GM12878 (cell line): ENCODE data around the gene SERINC5. TPM values are rescaled to one million over a fixed set of nuclear protein-coding genes. Genes with fewer than 3 reads are reported as not detected.

Experiments
- ATAC-seq: fragments of 200-7000 bp; cut with Tn5 transposase; 3 replicates; pipeline ENCODE4 v1.9.1; 2020; ENCODE audit warnings: mild to moderate bottlenecking, moderate library complexity
- BruUV-seq: library from RNA; stranded (reverse); fragments of 400-500 nt; replicated peaks from 2 replicates; lab custom pipeline; 2021; lab: Mats Ljungman, UMichigan
- CTCF ChIA-PET: fragments of 300-600 bp; sonication (Branson Sonifier 250); formaldehyde crosslinking; extraction: SDS; loops from one replicate; lab custom pipeline; 2021; ENCODE audit warnings: inconsistent platforms; lab: Yijun Ruan, JAX
- POLR2A ChIA-PET: fragments of 350-600 bp; formaldehyde crosslinking; extraction: SDS; loops from one replicate; lab custom pipeline; 2021; ENCODE audit warnings: inconsistent platforms; lab: Charles Lee
- RAD21 ChIA-PET: fragments of 300-600 bp; sonication (Branson Sonifier 250); formaldehyde crosslinking; loops from one replicate; lab custom pipeline; 2023; ENCODE audit warnings: antibody characterized with exemption; ENCODE audit not compliant: unreplicated experiment; lab: Charles Lee
- SMC1A ChIA-PET: fragments of 300-600 bp; sonication (Branson Sonifier 250); formaldehyde crosslinking; loops from one replicate; lab custom pipeline; 2023; ENCODE audit not compliant: unreplicated experiment, uncharacterized antibody; lab: Charles Lee
- DNase-seq: peaks from one replicate; pipeline ENCODE4 v3.0.0-alpha.2; 2011; ENCODE audit warnings: low read depth, low spot score
- FAIRE-seq: peaks from 3 replicates; lab custom pipeline; 2011; peaks lifted over from hg19 to GRCh38; lab: Jason Lieb, UNC
- H2AFZ ChIP-seq: 2 replicates; pipeline ENCODE4 v1.6.0; 2011; ENCODE audit warnings: low read depth, low read length, control low read depth; ENCODE audit not compliant: control insufficient read depth
- H3K27ac ChIP-seq: 2 replicates; pipeline ENCODE4 v1.5.1; 2011; ENCODE audit warnings: control low read depth; ENCODE audit not compliant: control insufficient read depth, insufficient read depth
- H3K27me3 ChIP-seq, 2 experiments: replicated peaks in 1 of 2; 2 replicates each; pipeline versions ENCODE4 v1.6.0 to v1.6.1; 2011; ENCODE audit warnings: low read length in 1 of 2; ENCODE audit not compliant: control insufficient read depth in 2 of 2, insufficient read depth in 2 of 2
- H3K36me3 ChIP-seq, 2 experiments: 2 replicates each; pipeline ENCODE4 v1.5.1; 2011; ENCODE audit warnings: low read length in 1 of 2; ENCODE audit not compliant: control insufficient read depth in 2 of 2, insufficient read depth in 2 of 2
- H3K4me1 ChIP-seq: 2 replicates; pipeline ENCODE4 v1.6.1; 2011; ENCODE audit warnings: mild to moderate bottlenecking, low read length, moderate library complexity, mixed read lengths; ENCODE audit not compliant: control insufficient read depth, insufficient read depth
- H3K4me2 ChIP-seq: 2 replicates; pipeline ENCODE4 v1.6.0; 2011; ENCODE audit warnings: control low read depth; ENCODE audit not compliant: control insufficient read depth, insufficient read depth
- H3K4me3 ChIP-seq: fragments of 200-600 bp; sonication (generic); 2 replicates; pipeline ENCODE4 v1.5.1; 2016
- H3K79me2 ChIP-seq: 2 replicates; pipeline ENCODE4 v1.6.0; 2011; ENCODE audit warnings: low read length; ENCODE audit not compliant: control insufficient read depth, insufficient read depth
- H3K9ac ChIP-seq: 2 replicates; pipeline ENCODE4 v1.8.0; 2011; ENCODE audit warnings: low read length, control low read depth, mixed read lengths; ENCODE audit not compliant: control insufficient read depth, insufficient read depth
- H3K9me3 ChIP-seq: replicated peaks from 3 replicates; pipeline ENCODE4 v1.5.1; 2011; ENCODE audit warnings: mild to moderate bottlenecking, low read length; ENCODE audit not compliant: control insufficient read depth, insufficient read depth
- H4K20me1 ChIP-seq: 2 replicates; pipeline ENCODE4 v1.6.0; 2011; ENCODE audit not compliant: control insufficient read depth, insufficient read depth
- CBFB ChIP-seq: IDR thresholded peaks from 2 replicates; pipeline ENCODE4 v1.6.1; 2016; ENCODE audit warnings: antibody characterized with exemption, low read depth
- CTCF ChIP-seq, 3 experiments: IDR thresholded peaks in 2 of 3; conservative IDR thresholded peaks in 1 of 3; 2 replicates each; pipeline ENCODE4 v1.5.1; 2011; ENCODE audit warnings: low read depth in 3 of 3, low read length in 3 of 3, mild to moderate bottlenecking in 3 of 3, control low read depth in 2 of 3, moderate library complexity in 2 of 3, inconsistent platforms in 1 of 3, mixed read lengths in 1 of 3; ENCODE audit not compliant: control insufficient read depth in 2 of 3, insufficient read depth in 1 of 3; ENCODE audit errors: extremely low read depth in 1 of 3
- GATAD2B ChIP-seq: fragments of 450-650 bp; conservative IDR thresholded peaks from 2 replicates; pipeline ENCODE4 v1.6.1; 2017; ENCODE audit warnings: low read depth, mild to moderate bottlenecking, moderate library complexity
- NRF1 ChIP-seq: conservative IDR thresholded peaks from 2 replicates; pipeline ENCODE4 v1.6.1; 2011; ENCODE audit warnings: mild to moderate bottlenecking, low read depth, low read length, improper control_type of control experiment
- PAX5 ChIP-seq: IDR thresholded peaks from 2 replicates; pipeline ENCODE4 v1.6.1; 2011; ENCODE audit warnings: low read depth, low read length, borderline replicate concordance
- SPI1 ChIP-seq: IDR thresholded peaks from 2 replicates; pipeline ENCODE4 v1.6.1; 2011; ENCODE audit warnings: low read depth, mild to moderate bottlenecking, low read length, moderate library complexity, borderline replicate concordance; ENCODE audit not compliant: insufficient read depth
- SREBF2 ChIP-seq: IDR thresholded peaks from 2 replicates; pipeline ENCODE4 v1.6.1; 2012; ENCODE audit warnings: mild to moderate bottlenecking, low read length
- TCF12 ChIP-seq: IDR thresholded peaks from 2 replicates; pipeline ENCODE4 v1.6.1; 2011; ENCODE audit warnings: low read depth, mild to moderate bottlenecking, low read length
- ZBTB11 ChIP-seq: fragments of 450-650 bp; formaldehyde crosslinking; IDR thresholded peaks from 2 replicates; pipeline ENCODE4 v1.5.0; 2022; ENCODE audit warnings: mild to moderate bottlenecking, missing genetic modification characterization
- ZNF274 ChIP-seq: IDR thresholded peaks from one replicate; pipeline ENCODE4 v1.8.0; 2011; ENCODE audit not compliant: insufficient read length, insufficient read depth
- WGBS: methylation state at CpG from one replicate; pipeline ENCODE4 v1.1.6; 2016; ENCODE audit warnings: low lambda C conversion rate; ENCODE audit not compliant: insufficient replicate concordance, insufficient coverage; ENCODE audit errors: missing lambda C conversion rate; 5-methylcytosine and 5-hydroxymethylcytosine counted together
- in situ Hi-C: fragments of 300-500 bp; cut with MboI; formaldehyde crosslinking; loops from 9 replicates; pipeline ENCODE4 v1.14.3; 2018; ENCODE audit warnings: mixed read lengths
- intact Hi-C: fragments of 100-400 bp; cut with micrococcal nuclease; formaldehyde crosslinking; loops from one replicate; pipeline ENCODE4 v1.14.2; 2022; ENCODE audit not compliant: unreplicated experiment
- polyA plus RNA-seq, 11 experiments: library from polyadenylated mRNA; depleted of rRNA in 4 of 11; unstranded in 6 of 11; stranded (reverse) in 5 of 11; fragments of >200 nt; fragmentation: Nextera tagmentation in 4 of 11; fragmentation: Illumina TruSeq in 1 of 11; extraction: Ambion mirVana in 4 of 11; extraction: Trizol in 1 of 11; gene quantifications; 1 replicate in 1 of 11; 2 replicates in 10 of 11; pipeline versions ENCODE4 v1.2.1 to v1.2.3, GENCODE V29; 2011 to 2016; ENCODE audit warnings: inconsistent platforms in 2 of 11, missing spikeins in 2 of 11, low read depth in 1 of 11
- total RNA-seq, 4 experiments: library from RNA; depleted of rRNA in 3 of 4; stranded (reverse); fragments of >200 nt in 3 of 4; fragmentation: Illumina TruSeq in 1 of 4; extraction: Trizol in 1 of 4; gene quantifications; 2 replicates each; pipeline versions ENCODE4 v1.2.1 to v1.2.3, GENCODE V29; 2013 to 2021
- TF ChIP-seq, protein P1 (sequence below): fragments of 450-650 bp; IDR thresholded peaks from 2 replicates; pipeline ENCODE4 v1.6.1; 2017; ENCODE audit warnings: antibody characterized with exemption, mild to moderate bottlenecking, moderate library complexity

SERINC5 gene
- total and polyA plus RNA-seq, 10 of the 15 experiments (the other 5 are each of a cell fraction or from before 2014, with no cell fraction given) = 0.66 to 7.0 (median 2.8) TPM

DNA sequence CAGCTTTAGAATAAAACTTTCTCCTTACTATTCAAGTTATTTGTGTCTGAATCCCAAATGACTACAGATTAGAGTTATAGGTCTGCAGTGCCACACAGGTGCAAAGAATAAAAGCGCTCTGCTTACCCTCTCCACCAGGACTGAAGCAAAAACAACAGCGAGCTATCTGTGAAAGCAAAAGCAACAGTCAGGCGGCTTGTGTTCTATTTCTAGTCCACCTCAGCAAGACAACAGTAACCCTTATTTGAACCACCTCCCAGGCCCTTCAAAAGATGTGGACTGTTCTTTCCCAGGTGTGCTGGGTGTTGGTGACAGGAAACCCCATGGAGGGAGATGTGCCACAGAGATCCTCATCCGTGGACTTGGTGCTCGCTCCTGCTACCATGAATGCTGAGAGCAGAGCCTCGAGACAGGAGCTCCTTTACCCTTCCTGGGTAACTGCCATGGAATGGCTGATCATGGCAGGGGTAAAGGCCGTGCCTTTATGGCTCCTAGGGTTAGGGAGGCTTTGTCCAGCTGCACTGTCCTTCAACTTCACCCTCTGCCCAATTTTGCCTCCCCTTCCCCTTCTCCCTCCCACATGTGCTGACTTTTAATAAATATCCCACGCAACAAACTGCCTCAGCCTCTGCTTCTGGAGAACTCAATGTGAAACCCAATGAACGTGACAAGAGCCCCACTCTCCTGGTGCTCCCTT lies 108.6 kb downstream of the SERINC5 start (continued):
- TF ChIP-seq, protein P1, sequence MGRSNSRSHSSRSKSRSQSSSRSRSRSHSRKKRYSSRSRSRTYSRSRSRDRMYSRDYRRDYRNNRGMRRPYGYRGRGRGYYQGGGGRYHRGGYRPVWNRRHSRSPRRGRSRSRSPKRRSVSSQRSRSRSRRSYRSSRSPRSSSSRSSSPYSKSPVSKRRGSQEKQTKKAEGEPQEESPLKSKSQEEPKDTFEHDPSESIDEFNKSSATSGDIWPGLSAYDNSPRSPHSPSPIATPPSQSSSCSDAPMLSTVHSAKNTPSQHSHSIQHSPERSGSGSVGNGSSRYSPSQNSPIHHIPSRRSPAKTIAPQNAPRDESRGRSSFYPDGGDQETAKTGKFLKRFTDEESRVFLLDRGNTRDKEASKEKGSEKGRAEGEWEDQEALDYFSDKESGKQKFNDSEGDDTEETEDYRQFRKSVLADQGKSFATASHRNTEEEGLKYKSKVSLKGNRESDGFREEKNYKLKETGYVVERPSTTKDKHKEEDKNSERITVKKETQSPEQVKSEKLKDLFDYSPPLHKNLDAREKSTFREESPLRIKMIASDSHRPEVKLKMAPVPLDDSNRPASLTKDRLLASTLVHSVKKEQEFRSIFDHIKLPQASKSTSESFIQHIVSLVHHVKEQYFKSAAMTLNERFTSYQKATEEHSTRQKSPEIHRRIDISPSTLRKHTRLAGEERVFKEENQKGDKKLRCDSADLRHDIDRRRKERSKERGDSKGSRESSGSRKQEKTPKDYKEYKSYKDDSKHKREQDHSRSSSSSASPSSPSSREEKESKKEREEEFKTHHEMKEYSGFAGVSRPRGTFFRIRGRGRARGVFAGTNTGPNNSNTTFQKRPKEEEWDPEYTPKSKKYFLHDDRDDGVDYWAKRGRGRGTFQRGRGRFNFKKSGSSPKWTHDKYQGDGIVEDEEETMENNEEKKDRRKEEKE = no peak
- TF ChIP-seq TCF12 = no peak

GRCh38 chr5:80146046-80146445 lies 109.8 kb downstream of the SERINC5 start:
- Histone ChIP-seq H4K20me1 (no peaks in the 10 kb centered on the region), H2AFZ (no peak overlapping the region), H3K9ac (no peak overlapping the region), H3K9me3 (no peaks in the 10 kb centered on the region), H3K4me3 (no peak overlapping the region)
- BruUV-seq = no TSS peak
- no peak for DNase-seq
- CTCF ChIA-PET = interaction anchor here (1.5 kb wide), 1 partner anchor 12 kb away, joined by 3 read pairs; no protein-coding TSS in a partner anchor
- TF ChIP-seq ZBTB11 (CRISPR knock-in tag) (no peak), CBFB (no peak), ZNF274 (no peak), NRF1 (no peak), CTCF (IDR thresholded peaks at IDR 0.05 in 2 of 3, conservative IDR thresholded peaks at IDR 0.05 in 1 of 3; ENCODE audit: control insufficient read depth in 2 of 3, extremely low read depth in 1 of 3, insufficient read depth in 1 of 3, low read depth in 3 of 3, low read length in 3 of 3) (no peak), SPI1 (no peak), PAX5 (no peak), GATAD2B (no peak), SREBF2 (no peak)
- TF ChIP-seq, all 136 proteins: peak for 0
- POLR2A ChIA-PET = no interaction called here
- Histone ChIP-seq H3K27me3 (no peaks in the 10 kb centered on the region), H3K4me2 (no peak overlapping the region), H3K4me1 (peaks cover 24% of the 10 kb centered on the region), H3K36me3 (no peaks in the 10 kb centered on the region), H3K27ac (no peak overlapping the region), H3K79me2 (no peaks in the 10 kb centered on the region)
- SMC1A ChIA-PET = interaction anchor here (2.2 kb wide), 1 partner anchor 54 kb away, joined by 7 read pairs; no protein-coding TSS in a partner anchor
- FAIRE-seq = no peak
- 95% methylated on average over 9 of the region's 9 CpGs for WGBS
- ATAC-seq = no peak
- intact Hi-C loops = loop anchor here (2.0 kb wide), 1 partner anchor 53 kb away; no protein-coding TSS in a partner anchor
- in situ Hi-C loops = no loop called here
- RAD21 ChIA-PET = interaction anchor here (2.1 kb wide), 1 partner anchor 59 kb away, joined by 4 read pairs; no protein-coding TSS in a partner anchor
